IMR-90 (cell line): ENCODE data around the gene C9orf50. TPM values are rescaled to one million over a fixed set of nuclear protein-coding genes. Genes with fewer than 3 reads are reported as not detected.

Source experiments
- ATAC-seq: fragments of 200-7000 bp; cut with Tn5 transposase; 2 replicates; pipeline ENCODE4 v1.9.1; 2020; ENCODE audit warnings: low read depth, mild to moderate bottlenecking, moderate library complexity
- BruUV-seq: library from RNA; stranded (reverse); fragments of 400-500 nt; replicated peaks from 2 replicates; lab custom pipeline; 2021; lab: Mats Ljungman, UMichigan
- CTCF ChIA-PET: fragments of 300-600 bp; formaldehyde crosslinking; extraction: SDS; loops from one replicate; lab custom pipeline; 2021; ENCODE audit warnings: antibody characterized with exemption; lab: Yijun Ruan, JAX
- POLR2A ChIA-PET: fragments of 300-600 bp; sonication (Branson Sonifier 250); formaldehyde crosslinking; loops from one replicate; lab custom pipeline; 2022; ENCODE audit warnings: antibody characterized with exemption; ENCODE audit not compliant: unreplicated experiment; lab: Charles Lee
- DNase-seq: peaks from one replicate; pipeline ENCODE4 v3.0.0; 2013
- H2AFZ ChIP-seq: replicated peaks from 2 replicates; pipeline ENCODE3; 2013; ENCODE audit warnings: low read length, mild to moderate bottlenecking; ENCODE audit not compliant: poor library complexity
- H2AK5ac ChIP-seq: 2 replicates; pipeline ENCODE4 v1.6.1; 2013; ENCODE audit warnings: low read depth, low read length, inconsistent platforms
- H2AK9ac ChIP-seq: replicated peaks from 2 replicates; pipeline ENCODE3; 2013; ENCODE audit warnings: mild to moderate bottlenecking, low read depth, low read length, moderate library complexity; ENCODE audit not compliant: poor library complexity
- H2BK120ac ChIP-seq: 2 replicates; pipeline ENCODE4 v1.6.1; 2013; ENCODE audit warnings: low read depth, low read length, inconsistent platforms
- H2BK15ac ChIP-seq: 3 replicates; pipeline ENCODE4 v1.6.1; 2013; ENCODE audit warnings: low read depth, low read length, inconsistent platforms
- H2BK20ac ChIP-seq: 2 replicates; pipeline ENCODE4 v1.6.1; 2013; ENCODE audit warnings: low read depth, mild to moderate bottlenecking, inconsistent platforms, low read length, moderate library complexity
- H2BK5ac ChIP-seq: 2 replicates; pipeline ENCODE4 v1.6.1; 2013; ENCODE audit warnings: mild to moderate bottlenecking, low read depth, low read length, inconsistent platforms; ENCODE audit not compliant: poor library complexity, severe bottlenecking
- H3K14ac ChIP-seq: replicated peaks from 2 replicates; pipeline ENCODE4 v1.6.1; 2013; ENCODE audit warnings: low read depth, low read length, inconsistent platforms
- H3K18ac ChIP-seq: 2 replicates; pipeline ENCODE4 v1.6.1; 2013; ENCODE audit warnings: low read depth, low read length, control low read depth
- H3K23ac ChIP-seq: 2 replicates; pipeline ENCODE4 v1.6.1; 2013; ENCODE audit warnings: low read depth, low read length, inconsistent platforms
- H3K27ac ChIP-seq: 2 replicates; pipeline ENCODE4 v1.5.1; 2013; ENCODE audit warnings: mild to moderate bottlenecking, control low read depth, low read length; ENCODE audit not compliant: insufficient read depth
- H3K27me3 ChIP-seq: 2 replicates; pipeline ENCODE4 v1.6.1; 2013; ENCODE audit warnings: low read length; ENCODE audit not compliant: control insufficient read depth, insufficient read depth
- H3K36me3 ChIP-seq: 2 replicates; pipeline ENCODE4 v1.6.1; 2013; ENCODE audit warnings: low read length, mixed read lengths; ENCODE audit not compliant: control insufficient read depth, insufficient read depth
- H3K4ac ChIP-seq: 2 replicates; pipeline ENCODE4 v1.6.1; 2013; ENCODE audit warnings: low read depth, low read length, inconsistent platforms
- H3K4me1 ChIP-seq: 2 replicates; pipeline ENCODE4 v1.6.1; 2013; ENCODE audit warnings: low read length, mixed read lengths; ENCODE audit not compliant: control insufficient read depth, insufficient read depth
- H3K4me2 ChIP-seq: 2 replicates; pipeline ENCODE4 v1.6.1; 2013; ENCODE audit warnings: low read depth, mild to moderate bottlenecking, control low read depth, low read length, moderate library complexity
- H3K4me3 ChIP-seq: 2 replicates; pipeline ENCODE4 v1.5.1; 2013; ENCODE audit warnings: low read depth, mild to moderate bottlenecking, control low read depth, low read length, moderate library complexity; ENCODE audit not compliant: insufficient read depth
- H3K56ac ChIP-seq: 2 replicates; pipeline ENCODE4 v1.6.1; 2013; ENCODE audit warnings: low read length, inconsistent platforms; ENCODE audit not compliant: insufficient read depth; ENCODE audit errors: extremely low read depth
- H3K79me1 ChIP-seq, 2 experiments: 2 replicates each; pipeline ENCODE4 v1.6.1; 2013; ENCODE audit warnings: low read length in 2 of 2, inconsistent platforms in 1 of 2, low read depth in 1 of 2
- H3K9ac ChIP-seq: 2 replicates; pipeline ENCODE4 v1.6.1; 2013; ENCODE audit warnings: low read depth, low read length, control low read depth
- H3K9me1 ChIP-seq: 2 replicates; pipeline ENCODE4 v1.6.1; 2013; ENCODE audit warnings: low read length, inconsistent platforms; ENCODE audit not compliant: insufficient read depth
- H3K9me3 ChIP-seq: 2 replicates; pipeline ENCODE4 v1.6.1; 2013; ENCODE audit warnings: low read length; ENCODE audit not compliant: control insufficient read depth, insufficient read depth
- H4K20me1 ChIP-seq: 2 replicates; pipeline ENCODE4 v1.6.1; 2013; ENCODE audit warnings: low read length, inconsistent platforms; ENCODE audit not compliant: insufficient read depth
- H4K5ac ChIP-seq: 2 replicates; pipeline ENCODE4 v1.6.1; 2013; ENCODE audit warnings: mild to moderate bottlenecking, low read depth, low read length, control low read depth
- H4K8ac ChIP-seq, 2 experiments: 2 replicates each; pipeline ENCODE4 v1.6.1; 2013; ENCODE audit warnings: low read depth in 2 of 2, low read length in 2 of 2, control low read depth in 1 of 2, inconsistent platforms in 1 of 2
- H4K91ac ChIP-seq: 2 replicates; pipeline ENCODE4 v1.6.1; 2013; ENCODE audit warnings: low read depth, low read length, inconsistent platforms; ENCODE audit not compliant: insufficient read depth
- CHD1 ChIP-seq: IDR thresholded peaks from 2 replicates; pipeline ENCODE4 v1.6.1; 2012; ENCODE audit warnings: low read depth, low read length, improper control_type of control experiment
- MAZ ChIP-seq: IDR thresholded peaks from 2 replicates; pipeline ENCODE4 v1.6.1; 2012; ENCODE audit warnings: low read depth, mild to moderate bottlenecking, low read length, improper control_type of control experiment, moderate library complexity, borderline replicate concordance
- MXI1 ChIP-seq: IDR thresholded peaks from 2 replicates; pipeline ENCODE4 v1.6.1; 2012; ENCODE audit warnings: low read depth, mild to moderate bottlenecking, low read length, moderate library complexity, borderline replicate concordance
- RCOR1 ChIP-seq: IDR thresholded peaks from 2 replicates; pipeline ENCODE4 v1.6.1; 2012; ENCODE audit warnings: mild to moderate bottlenecking, low read length, improper control_type of control experiment; ENCODE audit not compliant: insufficient replicate concordance
- WGBS, 2 experiments: methylation state at CpG; one replicate each; pipeline versions ENCODE4 v1.1.5 to v1.1.7; 2013; ENCODE audit warnings: missing lambda C conversion rate in 2 of 2; ENCODE audit not compliant: insufficient read length in 1 of 2; ENCODE audit errors: extremely low coverage in 2 of 2; 5-methylcytosine and 5-hydroxymethylcytosine counted together
- dilution Hi-C: fragments of 300-500 bp; cut with HindIII; formaldehyde crosslinking; loops from one replicate; pipeline ENCODE4 v1.14.3; 2018; ENCODE audit warnings: low sequenced_read_pairs; ENCODE audit not compliant: unreplicated experiment
- in situ Hi-C: fragments of 300-500 bp; cut with MboI; formaldehyde crosslinking; loops from 3 replicates; pipeline ENCODE4 v1.14.3; 2019; ENCODE audit warnings: low sequenced_read_pairs, inconsistent platforms, mixed read lengths
- intact Hi-C: fragments of 100-400 bp; cut with micrococcal nuclease; formaldehyde crosslinking; loops from 2 replicates; pipeline ENCODE4 v1.10.0; 2022
- polyA plus RNA-seq, 3 experiments: library from polyadenylated mRNA; depleted of rRNA; stranded (reverse); fragments of >200 nt; gene quantifications; 2 replicates each; pipeline ENCODE4 v1.2.3, GENCODE V29; 2012; ENCODE audit warnings: low replicate concordance in 1 of 3
- total RNA-seq: library from RNA; depleted of rRNA; stranded (reverse); fragments of >200 nt; gene quantifications from 2 replicates; pipeline ENCODE4 v1.2.3, GENCODE V29; 2012
- TF ChIP-seq, protein P1 (sequence below): conservative IDR thresholded peaks from 2 replicates; pipeline ENCODE4 v1.5.1; 2012; ENCODE audit warnings: mild to moderate bottlenecking, low read depth, low read length, improper control_type of control experiment

C9orf50 gene
- total and polyA plus RNA-seq, 2 of the 4 experiments (the other 2 are of a cell fraction) = 0.09 TPM; not detected in 1

DNA sequence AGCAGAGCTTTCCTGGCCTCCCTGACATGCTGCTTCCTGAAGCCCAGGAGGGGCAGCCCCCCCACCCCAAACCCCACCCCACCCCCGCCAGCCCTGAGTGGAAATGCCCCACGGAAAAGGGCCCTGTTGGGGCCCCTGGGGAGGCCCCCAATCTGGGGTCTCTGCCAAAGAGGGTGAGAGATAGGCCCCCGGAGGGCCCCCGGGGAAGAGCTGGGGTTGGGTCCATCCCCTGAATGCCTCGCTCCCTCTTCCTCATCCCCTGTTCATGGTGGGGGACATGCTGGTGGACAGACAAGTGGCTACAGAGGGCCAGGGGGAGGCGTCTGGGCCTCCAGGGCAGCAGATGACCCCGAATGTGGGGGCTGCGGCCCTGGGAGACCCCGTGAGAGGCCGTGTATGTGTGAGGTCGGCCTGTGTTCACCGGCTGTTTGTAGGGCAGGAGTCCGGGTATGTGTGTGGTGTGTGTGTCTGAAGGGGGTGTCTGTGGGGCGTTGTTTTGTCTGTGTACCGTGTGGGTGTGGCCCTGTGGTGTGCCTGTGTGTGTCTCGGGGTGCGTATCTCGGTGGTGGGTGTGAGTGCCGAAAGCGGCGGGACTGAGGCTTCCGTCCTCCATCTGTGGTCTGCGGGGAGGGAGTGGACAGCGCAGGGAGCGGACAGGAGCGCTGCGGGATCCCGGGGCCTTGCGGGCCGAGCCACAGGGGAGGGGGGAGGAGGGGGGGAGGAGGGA is 11.3 kb downstream of the C9orf50 start:
- TF ChIP-seq MXI1 (no peak), RCOR1 (no peak), MAZ (0 out of 2 replicates have a peak, but pooled peaks have one; percentile 13), CHD1 (no peak)
- TF ChIP-seq, protein P1, sequence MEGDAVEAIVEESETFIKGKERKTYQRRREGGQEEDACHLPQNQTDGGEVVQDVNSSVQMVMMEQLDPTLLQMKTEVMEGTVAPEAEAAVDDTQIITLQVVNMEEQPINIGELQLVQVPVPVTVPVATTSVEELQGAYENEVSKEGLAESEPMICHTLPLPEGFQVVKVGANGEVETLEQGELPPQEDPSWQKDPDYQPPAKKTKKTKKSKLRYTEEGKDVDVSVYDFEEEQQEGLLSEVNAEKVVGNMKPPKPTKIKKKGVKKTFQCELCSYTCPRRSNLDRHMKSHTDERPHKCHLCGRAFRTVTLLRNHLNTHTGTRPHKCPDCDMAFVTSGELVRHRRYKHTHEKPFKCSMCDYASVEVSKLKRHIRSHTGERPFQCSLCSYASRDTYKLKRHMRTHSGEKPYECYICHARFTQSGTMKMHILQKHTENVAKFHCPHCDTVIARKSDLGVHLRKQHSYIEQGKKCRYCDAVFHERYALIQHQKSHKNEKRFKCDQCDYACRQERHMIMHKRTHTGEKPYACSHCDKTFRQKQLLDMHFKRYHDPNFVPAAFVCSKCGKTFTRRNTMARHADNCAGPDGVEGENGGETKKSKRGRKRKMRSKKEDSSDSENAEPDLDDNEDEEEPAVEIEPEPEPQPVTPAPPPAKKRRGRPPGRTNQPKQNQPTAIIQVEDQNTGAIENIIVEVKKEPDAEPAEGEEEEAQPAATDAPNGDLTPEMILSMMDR = no peak
- Histone ChIP-seq H3K9me3 (no peaks in the 10 kb centered on the region), H3K4me1 (peaks cover 16% of the 10 kb centered on the region), H4K91ac (peak overlapping the region; percentile 97), H3K36me3 (no peaks in the 10 kb centered on the region), H3K27ac (peak overlapping the region; percentile 65), H3K4me3 (no peak overlapping the region), H4K8ac (peak overlapping the region; percentile 96 to 100), H3K14ac (peak overlapping the region; percentile 96), H2BK5ac (peak overlapping the region; percentile 67), H3K4ac (peak overlapping the region; percentile 99), H3K56ac (peak overlapping the region; percentile 48), H2BK120ac (peak overlapping the region; percentile 97), H3K79me1 (peaks cover 0 to 9% of the 10 kb centered on the region in 2 experiments; a peak in 2 of 4 replicates), H3K9ac (peak overlapping the region; percentile 71), H2AFZ (peak overlapping the region; percentile 94), H2AK9ac (peak overlapping the region; percentile 99), H3K23ac (peak overlapping the region; percentile 89), H2BK15ac (peak overlapping the region; percentile 99; the same call in 2 of the 3 replicates), H3K9me1 (no peaks in the 10 kb centered on the region), H3K18ac (peak overlapping the region; percentile 73), H2BK20ac (peak overlapping the region; percentile 77), H3K27me3 (no peaks in the 10 kb centered on the region), H4K20me1 (no peaks in the 10 kb centered on the region), H4K5ac (peak overlapping the region; percentile 62), H3K4me2 (peak overlapping the region; percentile 58), H2AK5ac (peak overlapping the region; percentile 100)
- POLR2A ChIA-PET = interaction anchor here (0.6 kb wide), 1 partner anchor 467 kb away, joined by 3 read pairs; no protein-coding TSS in a partner anchor
- intact Hi-C loops (loop anchor here (1.0 to 5.0 kb wide), 4 partner anchors 121 to 603 kb away; no protein-coding TSS in a partner anchor), in situ Hi-C loops (loop anchor here (10.0 kb wide), 1 partner anchor 275 kb away; no protein-coding TSS in a partner anchor), dilution Hi-C loops (no loop called here)
- DNase-seq (no peak), ATAC-seq (peak; percentile 3; the same call in 1 of the 2 replicates)
- 22% methylated on average over 8 of the region's 30 CpGs; no CpG with 5 or more reads in 1 of the 2 experiments for WGBS, 2 experiments
- no TSS peak for BruUV-seq
- CTCF ChIA-PET = no interaction called here
